ENCODE data around the gene CYP8B1. TPM values are rescaled to one million over a fixed set of nuclear protein-coding genes. Genes with fewer than 3 reads are reported as not detected.
A peak's percentile ranks its signal among the peaks of the same experiment; 100 is the strongest.

The CYP8B1 gene
- total and polyA plus RNA-seq, 9 of the 15 experiments (the other 6 are each of a cell fraction or from before 2014, with no cell fraction given) = 0.04 TPM; not detected in 8

DNA sequence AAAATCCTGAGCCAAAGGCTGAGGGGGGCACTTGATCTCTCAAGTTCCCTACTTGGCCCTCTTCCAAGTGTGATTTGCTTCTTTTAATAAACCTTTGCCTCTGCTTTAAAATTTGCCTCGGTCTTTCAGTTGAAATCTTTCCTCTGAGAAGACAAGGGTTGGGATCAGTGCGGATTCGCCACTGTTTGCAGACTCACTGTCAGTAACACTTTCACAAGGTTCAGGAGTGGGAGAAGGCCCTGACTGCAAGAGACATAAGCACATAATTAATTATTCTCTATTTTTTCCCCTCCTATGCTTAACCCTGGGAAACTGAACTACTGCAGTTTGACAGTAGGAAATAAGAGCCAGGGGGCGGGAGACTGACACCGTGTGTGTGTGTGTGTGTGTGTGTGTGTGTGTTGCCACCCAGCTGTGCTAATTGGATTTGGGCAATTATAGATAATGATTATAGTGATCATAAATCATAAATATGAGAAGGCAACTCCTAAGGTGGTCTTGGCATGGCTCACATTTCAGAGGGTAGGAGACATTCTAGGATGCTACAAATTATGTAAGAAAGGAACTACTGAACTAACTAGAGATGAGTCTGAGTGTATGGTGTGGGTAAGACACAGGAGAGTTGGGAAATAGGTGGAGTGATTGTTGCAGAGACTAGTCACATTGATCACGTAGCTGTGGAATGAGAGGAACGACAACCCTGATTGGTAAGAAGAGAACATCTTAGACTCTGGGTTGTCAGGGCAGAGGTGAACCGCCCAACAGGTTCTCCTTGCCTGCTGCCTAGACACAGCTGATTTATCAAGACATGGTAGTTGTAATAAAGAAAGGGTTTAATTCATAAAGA lies 24.8 kb upstream of the CYP8B1 start:
- H2AFZ ChIP-seq (ENCODE audit: low read depth, low read length) = no peak overlapping the region
- H3K36me3 ChIP-seq (ENCODE audit: control insufficient read depth, insufficient read depth, low read length) = no peaks in the 10 kb centered on the region
- H3K4me1 ChIP-seq (replicated peaks in 1 of 2; ENCODE audit: control insufficient read depth in 2 of 2, insufficient read depth in 2 of 2, low read length in 2 of 2) = no peaks in the 10 kb centered on the region; a peak in 1 of 5 replicates
- no peak overlapping the region for H3K27ac ChIP-seq (ENCODE audit: extremely low read depth, low read depth, low read length)
- ChIA-PET POLR2A (no interaction called here), CTCF (ENCODE audit: low intra/inter-chr PET ratio) (no interaction called here)
- WGBS (ENCODE audit: insufficient coverage, low coverage, missing lambda C conversion rate) = 9% methylated on average over 8 of the region's 8 CpGs
- no peaks in the 10 kb centered on the region for H4K20me1 ChIP-seq (replicated peaks; ENCODE audit: control insufficient read depth, insufficient read depth, low read length)
- in situ Hi-C loops (cut with MboI) (no loop called here), intact Hi-C loops (cut with micrococcal nuclease) (no loop called here)
- ATAC-seq (no peak), DNase-seq (ENCODE audit: extremely low read depth in 1 of 4, low spot score in 3 of 4) (no peak), FAIRE-seq (no peak)
- H3K4me3 ChIP-seq = no peak overlapping the region
- no peaks in the 10 kb centered on the region for H3K9me3 ChIP-seq (replicated peaks; ENCODE audit: control insufficient read depth, insufficient read depth, low read depth, low read length)
- no TSS peak for BruUV-seq (replicated peaks)
- no peak overlapping the region for H3K4me2 ChIP-seq (ENCODE audit: insufficient read depth, low read length)
- no peaks in the 10 kb centered on the region for H3K79me2 ChIP-seq (ENCODE audit: control insufficient read depth, insufficient read depth, low read length)
- H3K9me1 ChIP-seq (ENCODE audit: control insufficient read depth, insufficient read depth, low read length) = no peaks in the 10 kb centered on the region
- peaks cover 4 to 5% of the 10 kb centered on the region in 2 experiments; a peak in 4 of 5 replicates for H3K27me3 ChIP-seq (ENCODE audit: control insufficient read depth in 2 of 2, insufficient read depth in 2 of 2, low read length in 2 of 2)
- H3K9ac ChIP-seq (ENCODE audit: insufficient read depth in 1 of 2, low read depth in 2 of 2, low read length in 2 of 2) = no peak overlapping the region
- TF ChIP-seq KDM4B (IDR thresholded peaks at IDR 0.05; ENCODE audit: borderline replicate concordance in 2 of 2, low read depth in 1 of 2) (no peak), ZNF589 (CRISPR knock-in tag; IDR thresholded peaks at IDR 0.05; ENCODE audit: low read depth) (0 out of 2 replicates have a peak, but pooled peaks have one; percentile 3), ZBTB26 (CRISPR knock-in tag; IDR thresholded peaks at IDR 0.05) (no peak), GABPB1 (CRISPR knock-in tag; IDR thresholded peaks at IDR 0.05) (no peak), ZNF639 (CRISPR knock-in tag; conservative IDR thresholded peaks at IDR 0.05 in 1 of 2, IDR thresholded peaks at IDR 0.05 in 1 of 2) (no peak), NFIC (IDR thresholded peaks at IDR 0.05) (peak; percentile 36; the same call in 1 of the 2 replicates), HDAC1 (IDR thresholded peaks at IDR 0.05) (no peak), EZH2 (IDR thresholded peaks at IDR 0.05; ENCODE audit: borderline replicate concordance, low read depth, low read length) (no peak), C11orf30 (IDR thresholded peaks at IDR 0.05; ENCODE audit: low read depth) (no peak), CSDE1 (IDR thresholded peaks at IDR 0.05) (no peak), ZSCAN29 (IDR thresholded peaks at IDR 0.05) (no peak), MEF2D (tag; conservative IDR thresholded peaks at IDR 0.05; ENCODE audit: low read depth) (no peak), TRIM24 (IDR thresholded peaks at IDR 0.05) (no peak), MBD1 (CRISPR knock-in tag; IDR thresholded peaks at IDR 0.05) (no peak), ZZZ3 (IDR thresholded peaks at IDR 0.05) (no peak), RBM17 (IDR thresholded peaks at IDR 0.05; ENCODE audit: borderline replicate concordance, low read depth, low read length) (no peak)
- TF ChIP-seq, protein P1, sequence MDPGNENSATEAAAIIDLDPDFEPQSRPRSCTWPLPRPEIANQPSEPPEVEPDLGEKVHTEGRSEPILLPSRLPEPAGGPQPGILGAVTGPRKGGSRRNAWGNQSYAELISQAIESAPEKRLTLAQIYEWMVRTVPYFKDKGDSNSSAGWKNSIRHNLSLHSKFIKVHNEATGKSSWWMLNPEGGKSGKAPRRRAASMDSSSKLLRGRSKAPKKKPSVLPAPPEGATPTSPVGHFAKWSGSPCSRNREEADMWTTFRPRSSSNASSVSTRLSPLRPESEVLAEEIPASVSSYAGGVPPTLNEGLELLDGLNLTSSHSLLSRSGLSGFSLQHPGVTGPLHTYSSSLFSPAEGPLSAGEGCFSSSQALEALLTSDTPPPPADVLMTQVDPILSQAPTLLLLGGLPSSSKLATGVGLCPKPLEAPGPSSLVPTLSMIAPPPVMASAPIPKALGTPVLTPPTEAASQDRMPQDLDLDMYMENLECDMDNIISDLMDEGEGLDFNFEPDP (CRISPR knock-in tag; IDR thresholded peaks at IDR 0.05) = no peak

Data from K562 (cell line).